ENCODE measurements around the gene GABRB3.

GABRB3 gene

DNA sequence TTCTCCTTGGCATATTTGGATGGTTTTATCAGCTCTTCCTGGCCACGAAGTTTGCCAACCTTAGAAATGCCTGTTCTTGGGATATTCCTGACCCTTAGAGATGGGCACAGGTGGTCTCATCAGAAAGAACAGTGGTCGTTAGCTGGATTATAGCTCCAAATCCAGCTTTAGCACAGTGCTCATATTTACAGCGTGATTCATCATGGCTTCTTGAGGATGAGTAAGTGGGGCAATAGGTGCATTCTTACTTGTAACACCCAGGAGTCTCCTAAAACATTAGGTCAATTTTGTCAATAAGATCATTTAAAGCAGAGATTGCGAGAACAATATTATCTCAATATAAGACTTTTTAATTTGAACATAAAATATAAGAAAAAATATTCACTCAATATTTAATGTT lies 191.9 kb downstream of the GABRB3 start:
- H3K4me3 ChIP-seq (ENCODE audit: low read length), result no peak overlapping the region
- TF ChIP-seq, protein P1, sequence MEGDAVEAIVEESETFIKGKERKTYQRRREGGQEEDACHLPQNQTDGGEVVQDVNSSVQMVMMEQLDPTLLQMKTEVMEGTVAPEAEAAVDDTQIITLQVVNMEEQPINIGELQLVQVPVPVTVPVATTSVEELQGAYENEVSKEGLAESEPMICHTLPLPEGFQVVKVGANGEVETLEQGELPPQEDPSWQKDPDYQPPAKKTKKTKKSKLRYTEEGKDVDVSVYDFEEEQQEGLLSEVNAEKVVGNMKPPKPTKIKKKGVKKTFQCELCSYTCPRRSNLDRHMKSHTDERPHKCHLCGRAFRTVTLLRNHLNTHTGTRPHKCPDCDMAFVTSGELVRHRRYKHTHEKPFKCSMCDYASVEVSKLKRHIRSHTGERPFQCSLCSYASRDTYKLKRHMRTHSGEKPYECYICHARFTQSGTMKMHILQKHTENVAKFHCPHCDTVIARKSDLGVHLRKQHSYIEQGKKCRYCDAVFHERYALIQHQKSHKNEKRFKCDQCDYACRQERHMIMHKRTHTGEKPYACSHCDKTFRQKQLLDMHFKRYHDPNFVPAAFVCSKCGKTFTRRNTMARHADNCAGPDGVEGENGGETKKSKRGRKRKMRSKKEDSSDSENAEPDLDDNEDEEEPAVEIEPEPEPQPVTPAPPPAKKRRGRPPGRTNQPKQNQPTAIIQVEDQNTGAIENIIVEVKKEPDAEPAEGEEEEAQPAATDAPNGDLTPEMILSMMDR (IDR thresholded peaks at IDR 0.05; ENCODE audit: insufficient read depth, low read depth, low read length, missing control alignments), result no peak
- DNase-seq (ENCODE audit: low read depth), result no peak

DNA sequence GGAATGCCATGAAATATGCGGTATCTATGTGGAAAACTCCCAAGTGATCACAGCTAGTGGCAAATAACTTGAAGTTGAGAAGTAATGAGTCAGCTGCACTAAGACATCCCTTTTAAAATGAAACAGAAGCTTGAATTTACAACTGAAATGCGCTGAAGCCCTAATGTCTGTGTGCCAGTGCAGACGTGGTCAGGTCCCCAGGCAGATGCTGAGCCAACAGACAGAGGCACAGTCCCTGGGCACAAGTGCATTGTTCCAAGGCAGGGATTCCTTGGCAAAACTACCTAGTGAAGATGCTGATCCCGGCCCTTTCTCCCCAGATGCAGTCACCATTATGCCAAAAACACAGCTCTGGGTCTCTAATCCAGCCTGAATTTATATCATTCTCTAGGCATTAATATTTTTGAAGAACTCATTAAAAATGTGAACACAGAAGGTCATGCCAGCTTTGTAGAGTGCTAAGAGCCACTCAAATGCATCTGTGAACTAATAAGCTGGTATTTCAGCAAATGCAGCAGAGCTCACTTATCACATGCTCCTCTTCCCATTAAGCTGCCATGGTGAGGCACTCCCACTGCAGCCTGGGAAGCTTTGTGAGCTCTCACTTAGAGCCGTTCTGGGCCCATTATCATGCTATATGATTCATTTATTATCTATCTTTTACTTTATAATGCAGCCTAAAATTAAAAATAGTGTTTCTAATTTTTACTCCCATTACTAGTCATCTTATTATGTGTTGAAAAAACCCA lies 200.1 kb downstream of the GABRB3 start:
- H3K4me3 ChIP-seq (ENCODE audit: low read length), result no peak overlapping the region
- DNase-seq (ENCODE audit: low read depth), result no peak
- TF ChIP-seq, protein P1 (IDR thresholded peaks at IDR 0.05; ENCODE audit: insufficient read depth, low read depth, low read length, missing control alignments), result no peak

DNA sequence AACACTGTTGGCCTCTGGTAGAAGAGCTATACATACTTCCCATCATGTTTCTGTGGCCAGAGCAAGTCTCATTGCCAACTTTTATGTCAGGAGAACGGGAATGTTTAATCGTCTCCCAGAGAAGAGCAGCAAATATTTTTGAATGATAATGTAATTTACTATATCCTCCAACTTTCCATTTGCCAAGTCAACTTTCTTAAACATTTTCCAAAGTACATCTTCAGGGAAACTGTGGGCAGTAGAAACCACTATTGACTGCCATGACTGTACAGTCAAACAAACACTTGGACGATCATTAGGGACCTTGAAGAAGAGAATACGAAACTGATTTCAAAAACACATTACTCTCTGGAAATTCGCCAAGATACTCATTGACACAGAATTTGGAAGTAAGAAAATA lies 201.5 kb downstream of the GABRB3 start:
- DNase-seq (ENCODE audit: low read depth), result no peak
- TF ChIP-seq, protein P1 (IDR thresholded peaks at IDR 0.05; ENCODE audit: insufficient read depth, low read depth, low read length, missing control alignments), result no peak
- H3K4me3 ChIP-seq (ENCODE audit: low read length), result no peak overlapping the region

DNA sequence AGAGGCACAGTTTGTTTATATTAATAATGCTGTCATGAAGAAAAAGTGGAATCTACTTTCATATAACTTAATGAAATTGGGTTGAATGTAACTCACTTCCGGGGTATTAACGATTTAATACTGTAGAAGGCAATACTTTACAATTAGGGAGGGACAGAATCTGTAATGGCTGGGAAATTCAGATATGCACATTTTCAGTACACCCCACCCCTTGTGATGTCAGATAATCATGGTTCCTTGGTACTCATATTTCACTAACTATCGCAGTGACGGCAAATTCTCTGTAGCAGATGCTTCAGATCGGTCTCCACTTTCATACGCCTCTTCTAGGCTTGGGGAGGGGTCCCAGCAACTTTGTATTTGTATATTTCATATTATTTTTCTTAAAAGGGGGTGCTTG lies 207.3 kb downstream of the GABRB3 start:
- no peak overlapping the region for H3K4me3 ChIP-seq (ENCODE audit: low read length)
- TF ChIP-seq, protein P1 (IDR thresholded peaks at IDR 0.05; ENCODE audit: insufficient read depth, low read depth, low read length, missing control alignments), result no peak
- no peak for DNase-seq (ENCODE audit: low read depth)

DNA sequence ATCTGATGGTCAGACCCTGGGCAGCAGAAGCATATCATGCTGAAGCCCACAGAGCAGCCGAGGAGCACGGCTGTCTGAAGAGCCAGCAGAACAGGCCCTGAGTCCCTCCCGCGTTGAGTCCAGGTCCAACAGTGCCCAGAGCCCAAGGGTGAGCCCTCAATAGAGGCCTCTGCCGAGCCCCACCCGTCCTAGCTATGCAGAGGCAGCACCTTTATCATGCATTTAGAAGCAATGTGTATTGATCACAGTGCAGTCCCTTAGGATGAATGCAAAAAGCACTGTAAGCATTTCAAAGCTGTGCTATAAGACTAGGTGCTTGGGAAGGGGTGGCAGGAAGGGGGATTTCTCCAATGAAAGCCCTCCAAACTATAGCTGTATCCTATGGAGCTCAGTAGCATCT lies 208.5 kb downstream of the GABRB3 start:
- H3K4me3 ChIP-seq (ENCODE audit: low read length), result no peak overlapping the region
- TF ChIP-seq, protein P1 (IDR thresholded peaks at IDR 0.05; ENCODE audit: insufficient read depth, low read depth, low read length, missing control alignments), result no peak
- DNase-seq (ENCODE audit: low read depth), result no peak

DNA sequence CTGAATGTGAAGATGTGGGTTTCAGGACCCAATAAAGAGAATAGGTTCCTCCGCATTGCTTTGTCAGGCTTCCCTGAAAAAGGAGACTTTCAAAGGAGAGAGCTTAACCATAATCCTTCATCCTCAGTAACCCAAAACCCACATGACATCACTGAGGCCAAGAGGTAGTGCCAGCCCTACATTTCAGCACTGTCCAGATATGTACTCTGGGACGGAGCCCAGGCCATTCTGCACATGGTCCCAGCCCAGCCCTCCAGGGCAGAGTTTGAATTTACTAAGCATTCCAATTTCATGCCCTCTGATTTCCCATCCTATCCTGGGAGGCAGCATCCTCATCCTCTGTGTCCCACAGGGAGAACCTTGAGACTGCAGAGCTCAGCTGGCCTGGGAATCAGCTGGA lies 210.5 kb downstream of the GABRB3 start:
- DNase-seq (ENCODE audit: low read depth), result no peak
- TF ChIP-seq, protein P1 (IDR thresholded peaks at IDR 0.05; ENCODE audit: insufficient read depth, low read depth, low read length, missing control alignments), result no peak
- H3K4me3 ChIP-seq (ENCODE audit: low read length), result no peak overlapping the region

DNA sequence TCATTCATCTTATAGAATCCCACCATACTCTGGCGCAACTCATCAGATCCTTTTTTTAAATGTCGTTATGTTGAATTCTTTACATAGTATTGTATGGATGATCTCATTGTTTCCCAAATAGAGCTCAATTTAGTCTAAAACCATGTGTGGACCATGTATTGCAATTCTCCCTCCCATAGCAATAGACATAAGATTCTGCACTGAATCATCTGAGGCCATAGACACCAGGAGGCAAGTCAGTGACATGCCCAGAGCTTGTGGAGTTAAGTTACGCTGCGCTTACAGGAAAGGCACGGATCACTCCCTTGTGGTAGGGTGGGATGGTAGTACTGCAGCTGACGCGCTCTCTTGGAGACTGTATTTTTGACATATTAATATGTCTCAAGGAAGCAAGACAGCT lies 211.0 kb downstream of the GABRB3 start:
- no peak overlapping the region for H3K4me3 ChIP-seq (ENCODE audit: low read length)
- TF ChIP-seq, protein P1 (IDR thresholded peaks at IDR 0.05; ENCODE audit: insufficient read depth, low read depth, low read length, missing control alignments), result no peak
- no peak for DNase-seq (ENCODE audit: low read depth)
